Ramos (cell line): Measurements from ENCODE around the gene PABPC1L.

Experiments used
- in situ Hi-C: fragments of 300-500 bp; cut with MboI; formaldehyde crosslinking; loops from one replicate; pipeline ENCODE4 v1.14.3; 2022; ENCODE audit warnings: low sequenced_read_pairs; ENCODE audit not compliant: unreplicated experiment

Gene PABPC1L

DNA sequence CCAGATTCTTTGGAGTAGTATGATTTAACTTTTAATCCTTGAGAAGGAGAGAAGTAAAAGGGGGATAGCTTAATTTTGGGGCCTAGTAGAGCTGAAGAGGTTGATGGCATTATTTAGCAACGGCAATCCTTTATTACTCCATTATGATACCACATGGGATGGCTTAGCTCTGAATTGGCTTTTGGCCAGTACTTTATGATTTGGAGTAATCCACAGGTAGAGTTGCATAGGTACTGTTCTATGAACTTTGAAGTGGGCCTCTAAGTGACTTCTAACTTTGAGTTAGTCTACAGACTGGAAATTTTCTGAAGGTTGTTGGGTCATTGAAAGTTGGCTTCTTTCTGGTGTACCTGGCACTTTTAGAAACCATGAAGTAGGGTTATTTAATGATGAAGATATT is 12.7 kb upstream of the PABPC1L start:
- in situ Hi-C loops, result no loop called here

DNA sequence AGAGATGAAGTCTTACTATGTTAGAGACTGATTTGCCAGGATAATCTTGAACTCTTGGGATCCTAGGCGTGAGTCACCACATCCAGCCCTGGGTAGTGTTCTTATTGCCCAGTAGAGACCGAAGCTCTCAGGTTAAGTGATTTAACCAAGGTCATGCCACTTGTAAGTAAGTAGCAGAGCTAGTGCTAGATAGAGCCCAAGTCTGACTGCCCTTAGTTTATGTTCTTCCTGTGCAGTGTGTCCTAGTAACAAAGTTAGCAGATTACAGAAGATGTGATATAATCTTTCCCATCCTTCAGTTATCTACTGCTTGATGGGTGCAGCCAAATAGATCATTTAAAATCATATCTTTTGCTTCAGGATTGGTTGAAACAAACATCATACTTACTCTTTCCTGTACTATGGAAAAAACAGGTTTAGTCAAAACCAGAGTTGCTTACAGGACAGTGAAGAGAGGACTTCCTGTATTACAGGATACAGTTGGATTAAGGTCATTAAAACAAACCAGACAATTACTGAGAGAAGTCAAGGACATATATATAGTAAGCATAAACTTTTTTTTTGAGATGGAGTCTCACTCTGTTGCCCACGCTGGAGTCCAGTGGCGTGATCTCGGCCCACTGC is 9.5 kb upstream of the PABPC1L start:
- in situ Hi-C loops, result no loop called here

DNA sequence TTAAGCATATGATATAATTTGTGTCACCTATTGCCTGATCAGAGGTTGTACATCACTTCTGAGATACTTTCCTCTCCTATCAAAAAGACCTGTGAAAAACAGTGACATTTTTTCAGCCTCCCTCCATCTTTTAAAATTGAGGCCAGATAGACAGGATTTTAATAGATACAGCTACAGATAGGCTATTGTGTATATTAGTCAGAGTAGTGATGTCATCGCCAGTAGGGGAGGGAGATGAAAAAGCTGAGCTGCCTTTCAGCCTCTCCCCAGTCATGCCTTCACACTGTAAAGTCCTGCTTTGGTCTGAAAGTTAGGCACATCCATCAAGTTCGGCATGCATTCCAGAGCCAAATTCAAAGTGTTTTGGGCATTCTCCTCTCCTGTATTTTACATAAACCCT is 7.9 kb upstream of the PABPC1L start:
- in situ Hi-C loops, result no loop called here

DNA sequence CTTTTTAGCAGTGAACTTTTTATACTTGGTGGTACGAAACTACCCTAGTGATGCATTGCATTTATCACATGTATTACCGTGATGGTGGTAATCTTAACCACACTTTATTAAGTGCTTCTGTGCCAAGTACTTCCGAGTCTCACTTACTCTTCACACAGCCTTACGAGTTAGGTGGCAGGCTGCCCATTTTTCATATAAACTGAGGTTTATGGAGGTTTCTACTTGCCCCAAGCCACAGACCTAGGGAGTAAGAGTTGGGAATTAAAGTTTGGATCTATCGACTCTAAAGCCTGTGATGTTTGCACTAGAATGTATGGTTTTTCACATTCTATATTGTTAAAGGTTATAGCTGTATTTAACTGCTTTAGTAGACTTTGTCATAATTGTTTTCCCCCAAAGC is 5.5 kb upstream of the PABPC1L start:
- in situ Hi-C loops, result no loop called here

DNA sequence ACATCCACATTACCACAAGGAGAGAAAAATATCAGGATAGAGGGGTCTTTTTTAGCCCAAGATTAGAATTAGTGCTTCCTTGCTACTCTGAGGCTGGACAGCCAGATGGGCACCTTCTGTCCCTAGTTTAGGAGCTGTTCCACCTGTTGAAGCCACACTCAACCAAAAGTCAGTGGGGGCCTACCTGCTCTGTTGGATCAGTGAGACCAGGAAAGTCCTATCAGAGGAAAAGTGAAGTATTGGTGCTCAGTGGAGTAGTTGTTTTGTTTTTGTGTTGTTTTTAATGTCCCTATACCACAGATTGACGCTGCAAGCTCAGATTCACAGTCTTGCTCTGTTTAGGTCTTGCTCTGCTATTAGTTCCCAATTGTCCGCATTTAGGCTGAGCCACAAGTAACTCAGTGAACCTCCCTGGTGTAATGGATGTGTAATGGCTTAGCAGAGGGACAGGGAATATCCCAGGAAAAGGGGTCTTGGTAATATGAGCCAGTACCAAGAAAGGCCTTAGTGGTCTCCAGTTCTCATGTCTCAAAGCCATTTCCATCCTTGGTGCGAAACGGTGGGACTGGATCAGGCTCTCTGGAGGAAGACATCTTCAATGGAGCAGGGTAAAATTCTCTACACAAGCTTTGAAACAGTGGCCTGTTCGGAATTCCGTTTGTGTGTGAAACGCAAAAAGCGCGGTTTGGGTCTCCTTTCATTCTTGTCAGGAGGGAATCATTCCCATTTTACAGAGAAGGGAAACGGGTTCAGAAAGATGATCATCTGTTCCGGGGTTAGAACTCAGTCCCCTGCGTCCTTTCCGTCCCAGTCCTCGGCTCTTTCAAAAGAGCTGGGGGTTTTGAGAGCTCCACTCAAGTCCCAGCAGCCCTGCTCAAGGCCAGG is 631 bp upstream of the PABPC1L start:
- in situ Hi-C loops, result no loop called here

DNA sequence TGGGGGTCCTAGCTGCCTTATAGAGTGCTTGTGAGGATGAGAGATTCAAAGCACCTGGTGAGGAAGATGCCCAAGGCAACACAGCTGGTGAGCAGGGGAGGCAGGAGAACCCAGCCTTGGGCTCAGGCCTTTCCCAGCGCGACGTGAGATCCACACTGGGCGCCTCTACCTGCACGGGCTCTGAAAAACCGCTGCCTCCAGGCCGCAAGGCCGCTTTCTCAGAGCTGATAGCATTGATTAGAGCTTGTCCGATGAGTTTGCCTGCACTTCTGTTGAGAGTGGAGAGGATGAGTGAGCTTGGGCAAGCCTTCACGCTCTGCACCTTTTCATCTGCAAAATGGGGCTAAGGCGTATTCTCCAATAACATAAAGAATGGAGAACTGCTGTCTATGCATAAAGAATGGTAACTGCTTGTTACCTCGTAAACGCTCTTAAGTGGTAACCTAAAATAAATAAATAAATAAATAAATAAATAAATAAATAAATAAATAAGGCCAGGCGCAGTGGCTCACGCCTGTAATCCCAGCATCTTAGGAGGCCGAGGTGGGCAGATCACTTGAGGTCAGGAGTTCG is 916 bp downstream of the PABPC1L start:
- in situ Hi-C loops, result loop anchor here (10.0 kb wide), 1 partner anchor 184 kb away; no protein-coding TSS in a partner anchor

DNA sequence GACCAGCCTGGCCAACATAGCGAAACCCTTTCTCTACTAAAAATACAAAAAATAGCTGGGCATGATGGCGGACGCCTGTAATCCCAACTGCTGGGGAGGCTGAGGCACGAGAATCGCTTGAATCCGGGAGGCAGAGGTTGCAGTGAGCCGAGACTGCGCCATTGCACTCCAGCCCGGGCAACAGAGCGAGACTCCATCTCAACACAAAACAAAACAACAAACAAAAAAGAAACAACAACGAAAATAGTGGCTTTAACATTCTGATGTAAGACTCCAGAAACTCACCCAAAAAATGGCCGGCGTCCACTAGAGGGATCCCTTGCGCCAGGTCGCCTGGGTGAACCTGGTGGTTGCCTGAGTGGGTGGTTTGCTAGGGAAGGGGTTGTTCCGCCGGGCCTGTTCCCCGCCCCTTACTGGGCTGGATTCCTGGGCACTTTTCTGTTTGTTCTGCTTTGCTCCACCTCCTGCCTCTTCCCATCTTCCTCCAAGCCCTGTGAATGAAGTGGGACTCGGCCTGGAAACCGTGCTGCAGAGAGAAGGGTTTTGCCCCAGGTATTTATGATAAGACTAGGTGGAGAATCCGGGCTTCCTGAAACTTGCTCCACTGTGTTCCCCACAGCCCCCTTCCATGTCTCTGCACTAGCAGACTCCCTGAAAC is 1.5 kb downstream of the PABPC1L start:
- in situ Hi-C loops, result loop anchor here (10.0 kb wide), 1 partner anchor 183 kb away; no protein-coding TSS in a partner anchor

DNA sequence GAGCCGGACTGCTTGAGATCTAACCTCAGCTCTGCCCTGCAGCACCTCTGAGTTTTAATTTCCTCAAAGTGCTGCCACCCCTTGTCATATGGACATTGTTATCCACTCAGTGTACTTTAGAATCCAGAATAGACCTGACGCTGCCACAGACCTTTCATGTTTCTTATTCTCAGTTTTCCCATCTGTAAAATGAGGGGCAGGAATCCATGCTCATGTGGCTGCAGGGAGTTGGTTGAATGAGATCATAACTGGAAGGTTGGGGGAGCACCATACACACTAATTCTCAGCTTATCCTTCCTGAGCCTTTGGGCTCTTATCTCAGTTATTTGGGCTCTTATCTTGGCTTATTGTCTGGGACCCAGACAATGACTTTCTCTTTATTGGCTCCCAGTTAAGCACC is 2.3 kb downstream of the PABPC1L start:
- in situ Hi-C loops, result loop anchor here (10.0 kb wide), 1 partner anchor 183 kb away; no protein-coding TSS in a partner anchor

DNA sequence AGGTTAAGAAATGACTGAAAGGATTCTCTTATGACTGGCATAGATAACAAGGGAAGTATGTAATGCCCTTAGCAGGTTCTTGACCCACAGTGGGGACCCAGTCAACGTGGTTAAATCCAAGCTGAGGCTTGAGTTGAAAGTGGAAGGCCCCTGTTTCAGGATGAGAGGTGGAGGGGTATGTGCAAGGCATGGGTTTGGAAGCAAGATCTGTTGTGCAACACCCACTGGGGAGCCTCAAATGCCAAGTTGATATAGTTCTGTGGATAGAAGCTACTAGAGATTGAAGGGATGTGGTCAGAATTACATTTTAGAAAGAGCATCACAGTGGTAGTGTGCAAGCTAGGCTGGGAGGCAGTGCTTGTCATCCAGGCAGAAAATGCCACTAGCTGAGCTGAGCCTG is 5.1 kb downstream of the PABPC1L start:
- in situ Hi-C loops, result loop anchor here (10.0 kb wide), 1 partner anchor 180 kb away; no protein-coding TSS in a partner anchor

DNA sequence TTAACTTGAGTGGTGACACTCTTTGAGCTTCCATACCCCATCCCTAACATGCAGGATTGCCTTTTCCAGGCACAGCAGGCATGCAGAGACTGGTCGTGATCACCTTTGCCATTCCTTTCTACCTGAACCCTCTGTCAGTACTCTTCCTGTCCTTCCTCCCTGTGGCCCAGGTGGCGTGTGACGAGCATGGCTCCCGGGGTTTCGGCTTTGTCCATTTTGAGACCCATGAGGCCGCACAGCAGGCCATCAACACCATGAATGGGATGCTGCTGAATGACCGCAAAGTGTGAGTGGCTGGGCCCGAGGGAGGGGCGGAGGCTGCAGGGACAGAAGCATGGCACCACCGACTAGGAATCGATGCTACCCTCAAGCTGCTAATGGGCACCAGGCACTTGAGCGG is 6.7 kb downstream of the PABPC1L start:
- in situ Hi-C loops, result loop anchor here (10.0 kb wide), 1 partner anchor 178 kb away; no protein-coding TSS in a partner anchor

DNA sequence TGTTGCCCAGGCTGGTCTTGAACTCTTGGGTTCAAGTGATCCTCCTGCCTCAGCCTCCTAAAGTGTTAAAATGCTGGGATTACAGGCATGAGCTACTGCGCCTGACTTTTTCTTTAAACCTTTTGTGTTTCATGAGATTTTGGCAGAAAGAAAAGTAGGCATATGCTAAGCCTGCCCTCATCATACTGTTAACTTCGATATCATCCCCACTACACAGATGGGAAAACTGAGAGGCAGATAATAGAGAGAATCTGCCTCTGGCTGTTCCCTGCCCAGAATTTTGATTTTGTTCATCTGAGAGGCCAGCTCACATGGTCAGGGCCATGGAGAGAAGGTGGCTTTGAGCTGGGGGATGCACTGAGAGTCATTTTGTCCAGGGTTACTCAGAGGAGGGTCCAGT is 7.5 kb downstream of the PABPC1L start:
- in situ Hi-C loops, result loop anchor here (10.0 kb wide), 1 partner anchor 177 kb away; no protein-coding TSS in a partner anchor

DNA sequence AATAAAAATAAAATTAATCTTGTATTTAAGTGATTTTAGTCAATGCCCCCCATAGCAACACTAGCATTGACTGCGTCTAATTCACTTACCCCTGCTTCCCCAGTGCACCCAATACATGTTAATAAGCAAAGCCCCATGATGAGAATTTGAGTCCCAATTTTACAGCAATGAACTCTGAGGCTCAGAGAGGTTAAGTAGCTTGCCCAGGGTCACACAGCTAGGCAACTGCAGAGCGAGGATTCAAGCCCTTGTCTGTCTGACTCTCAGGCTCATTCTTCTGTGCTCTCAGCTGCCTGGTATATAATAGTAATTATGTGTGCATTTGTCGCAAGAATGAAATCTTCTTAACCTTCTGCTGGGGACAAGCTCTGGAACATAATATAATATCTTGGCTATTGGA is 8.5 kb downstream of the PABPC1L start:
- in situ Hi-C loops, result loop anchor here (10.0 kb wide), 1 partner anchor 176 kb away; no protein-coding TSS in a partner anchor

DNA sequence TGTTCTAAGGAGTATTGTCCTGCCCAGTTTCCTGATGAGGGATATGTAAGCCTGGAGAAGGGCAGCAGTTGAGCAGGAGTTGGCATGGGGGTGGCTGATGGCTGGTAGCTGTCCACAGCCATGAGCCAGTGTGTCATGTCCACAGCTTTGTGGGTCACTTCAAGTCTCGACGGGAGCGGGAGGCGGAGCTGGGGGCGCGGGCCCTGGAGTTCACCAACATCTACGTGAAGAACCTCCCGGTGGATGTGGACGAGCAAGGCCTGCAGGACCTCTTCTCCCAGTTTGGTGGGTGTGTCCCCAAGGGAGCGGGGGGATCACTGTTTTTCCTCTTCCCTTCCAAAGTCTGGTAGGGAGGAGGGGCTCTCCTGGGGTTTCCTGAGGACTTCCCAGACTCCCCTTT is 8.9 kb downstream of the PABPC1L start:
- in situ Hi-C loops, result loop anchor here (10.0 kb wide), 1 partner anchor 176 kb away; no protein-coding TSS in a partner anchor

DNA sequence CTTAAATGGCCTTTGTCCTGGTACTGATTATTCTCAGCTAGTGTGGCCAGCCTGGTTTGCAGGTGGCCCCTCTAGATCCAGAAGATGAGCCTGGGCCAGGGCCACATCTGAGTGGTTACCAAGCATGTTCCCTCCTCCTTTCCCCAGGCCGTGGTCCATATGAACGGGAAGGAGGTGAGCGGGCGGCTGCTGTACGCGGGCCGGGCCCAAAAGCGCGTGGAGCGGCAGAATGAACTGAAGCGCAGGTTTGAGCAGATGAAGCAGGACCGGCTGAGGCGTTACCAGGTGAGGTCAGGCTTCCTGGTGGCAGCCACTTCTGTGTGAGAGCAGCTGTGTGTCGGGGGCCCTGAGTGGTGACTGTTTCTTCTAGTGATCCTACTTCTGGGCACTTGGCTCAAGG is 11.6 kb downstream of the PABPC1L start:
- in situ Hi-C loops, result no loop called here

DNA sequence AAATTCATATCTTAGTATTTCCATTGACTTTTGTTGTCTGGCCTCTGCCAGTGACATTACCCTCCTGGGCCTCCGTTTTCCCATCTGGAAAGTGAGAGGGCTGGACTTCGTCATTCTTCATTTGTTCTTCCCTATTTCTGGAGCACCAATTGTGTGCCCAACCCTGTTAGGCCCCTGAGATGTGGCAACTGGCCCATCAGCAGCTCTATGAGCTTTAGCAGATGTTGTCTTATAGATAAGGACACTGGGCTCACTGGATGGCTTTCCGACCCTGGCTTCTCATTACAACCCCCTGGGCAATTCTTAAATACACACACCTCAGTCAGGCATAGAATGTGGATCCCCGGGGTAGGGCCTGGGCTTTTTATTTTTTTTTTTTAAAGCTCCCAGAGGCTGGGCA is 14.7 kb downstream of the PABPC1L start:
- in situ Hi-C loops, result no loop called here

DNA sequence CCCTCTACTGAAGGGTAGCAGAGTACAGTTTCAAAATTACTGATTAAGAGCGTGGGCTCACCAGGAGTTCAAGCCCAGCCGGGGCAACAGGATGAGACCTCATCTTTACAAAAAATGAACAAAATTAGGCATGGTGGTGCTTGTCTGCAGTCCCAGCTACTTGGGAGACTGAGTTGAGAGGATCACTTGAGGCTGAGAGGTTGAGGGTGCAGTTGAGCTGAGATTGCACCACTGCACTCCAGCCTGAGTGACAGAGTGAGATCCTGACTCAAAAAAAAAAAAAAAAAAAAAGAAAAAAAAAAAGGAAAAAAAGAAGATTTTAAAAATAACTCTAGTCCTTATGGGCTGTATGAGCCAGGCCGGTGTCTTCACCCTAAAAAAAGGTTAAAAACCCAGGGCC is 18.7 kb downstream of the PABPC1L start:
- in situ Hi-C loops, result no loop called here

DNA sequence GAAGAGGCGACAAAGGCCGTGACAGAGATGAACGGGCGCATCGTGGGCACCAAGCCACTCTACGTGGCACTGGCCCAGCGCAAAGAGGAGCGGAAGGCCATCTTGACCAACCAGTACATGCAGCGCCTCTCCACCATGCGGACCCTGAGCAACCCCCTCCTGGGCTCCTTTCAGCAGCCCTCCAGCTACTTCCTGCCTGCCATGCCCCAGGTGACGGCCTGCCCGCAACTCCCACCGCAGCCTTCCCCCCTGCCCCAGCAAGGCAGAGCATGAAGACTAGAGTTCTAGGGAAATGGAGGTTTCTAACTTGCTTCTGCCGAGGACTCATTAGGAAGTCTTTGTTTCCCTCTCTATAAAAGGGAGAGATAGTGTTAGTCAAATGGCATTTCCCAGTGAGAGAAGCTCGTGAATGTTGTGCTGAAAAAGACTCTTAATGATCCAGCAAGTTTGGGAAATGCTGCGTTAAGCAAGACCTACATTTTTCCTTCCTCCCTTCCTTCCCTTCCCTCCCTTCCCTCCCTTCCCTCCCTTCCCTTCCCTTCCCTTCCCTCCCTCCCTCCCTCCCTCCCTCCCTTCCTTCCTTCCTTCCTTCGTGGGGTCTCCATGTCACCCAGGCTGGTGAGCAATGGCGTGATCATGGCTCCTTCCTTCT is 20.8 kb downstream of the PABPC1L start:
- in situ Hi-C loops, result no loop called here

DNA sequence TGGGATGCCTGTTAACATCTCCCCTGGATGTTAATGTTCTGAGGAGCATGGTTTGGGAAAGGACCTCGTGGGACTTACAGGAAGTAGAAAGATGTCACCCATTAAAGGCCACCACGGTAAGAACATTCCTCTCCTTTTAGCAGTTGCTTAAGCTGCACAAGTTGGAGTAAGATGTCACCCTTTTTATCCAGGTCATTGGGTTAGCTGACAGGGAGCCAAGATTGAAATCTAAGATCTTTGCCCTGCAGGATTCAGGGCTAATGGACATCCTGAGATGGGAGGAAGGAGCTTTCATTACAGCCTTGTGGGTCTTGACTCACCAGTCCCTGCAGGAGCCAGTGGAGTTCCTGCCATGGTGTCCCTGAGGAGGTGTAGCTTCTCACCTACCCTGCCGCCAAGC is 22.1 kb downstream of the PABPC1L start:
- in situ Hi-C loops, result no loop called here

DNA sequence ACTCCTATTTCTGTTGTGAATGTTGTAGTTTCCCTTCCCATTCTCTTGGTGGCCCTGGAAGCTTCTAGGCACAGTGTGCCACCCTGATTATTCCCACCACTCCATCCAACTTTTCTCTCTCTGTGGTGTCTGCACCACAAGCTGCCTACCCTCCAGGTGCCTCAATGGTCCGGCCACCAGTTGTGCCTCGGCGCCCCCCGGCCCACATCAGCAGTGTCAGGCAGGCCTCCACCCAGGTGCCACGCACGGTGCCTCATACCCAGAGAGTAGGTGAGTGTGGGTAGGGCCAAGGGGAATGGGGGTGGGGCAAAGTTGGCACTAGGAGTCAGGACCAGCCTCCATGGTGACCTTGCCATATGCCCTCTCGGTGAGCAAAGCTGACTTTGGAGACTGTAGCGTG is 23.1 kb downstream of the PABPC1L start:
- in situ Hi-C loops, result no loop called here

DNA sequence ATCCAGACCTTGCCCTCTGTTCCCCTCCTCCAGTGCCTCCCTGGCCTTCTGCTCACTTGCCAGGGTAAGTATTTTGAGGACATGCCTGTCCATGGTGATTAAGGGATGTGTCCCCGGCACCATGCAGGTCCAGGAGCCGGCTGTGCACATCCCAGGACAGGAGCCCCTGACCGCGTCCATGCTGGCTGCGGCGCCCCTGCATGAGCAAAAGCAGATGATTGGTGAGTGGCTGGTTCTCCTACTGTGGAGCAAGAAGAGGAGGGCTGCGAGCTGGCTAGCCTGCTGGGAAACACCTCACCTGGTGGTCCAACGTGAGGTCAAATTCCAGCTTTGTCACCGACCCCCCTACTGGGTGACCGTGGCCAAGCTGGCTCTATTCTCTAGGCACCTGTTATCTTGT is 26.6 kb downstream of the PABPC1L start:
- in situ Hi-C loops, result no loop called here
